Gastroesophageal sphincter (tissue), 4 donors: Measurements from ENCODE around the gene HECTD1. TPM values are rescaled to one million over a fixed set of nuclear protein-coding genes. Genes with fewer than 3 reads are reported as not detected.

Experiments used
- ATAC-seq: fragments of 150-250 bp; one replicate; pipeline ENCODE4 v1.9.1; 2016; ENCODE audit warnings: mild to moderate bottlenecking, moderate library complexity
- H3K27ac ChIP-seq, 4 donors: fragments of 200-600 bp; sonication (generic) in 3 of 4; 1 replicate in 3 of 4; 2 replicates in 1 of 4; pipeline ENCODE4 v1.5.1; 2016 to 2019
- H3K27me3 ChIP-seq: fragments of 200-600 bp; sonication (generic); one replicate; pipeline ENCODE4 v1.5.1; 2019
- H3K36me3 ChIP-seq, 2 donors: fragments of 200-600 bp; sonication (generic); one replicate each; pipeline ENCODE4 v1.5.1; 2019; ENCODE audit warnings: control low read depth in 1 of 2
- H3K4me1 ChIP-seq, 3 donors: fragments of 200-600 bp; sonication (generic); 1 replicate in 2 of 3; 2 replicates in 1 of 3; pipeline ENCODE4 v1.5.1; 2016 to 2019; ENCODE audit warnings: control low read depth in 2 of 3
- H3K4me3 ChIP-seq, 2 donors: fragments of 200-600 bp; sonication (generic); one replicate each; pipeline ENCODE4 v1.5.1; 2019; ENCODE audit warnings: mild to moderate bottlenecking in 1 of 2, moderate library complexity in 1 of 2
- H3K9me3 ChIP-seq, 3 donors: fragments of 200-600 bp; sonication (generic); one replicate each; pipeline ENCODE4 v1.5.1; 2017 to 2019; ENCODE audit warnings: control low read depth in 2 of 3
- CTCF ChIP-seq, 4 experiments: fragments of 200-600 bp in 2 of 4; fragments of 450-650 bp in 2 of 4; sonication (generic) in 1 of 4; IDR thresholded peaks; one replicate each; pipeline ENCODE4 v1.5.1; 2017 to 2019; ENCODE audit warnings: antibody characterized with exemption in 4 of 4, mild to moderate bottlenecking in 2 of 4, moderate library complexity in 2 of 4
- EP300 ChIP-seq: sonication (generic); formaldehyde crosslinking; IDR thresholded peaks from one replicate; pipeline ENCODE4 v1.6.1; 2017; ENCODE audit warnings: antibody characterized with exemption, mild to moderate bottlenecking
- POLR2A ChIP-seq, 2 donors: fragments of 450-650 bp; IDR thresholded peaks; one replicate each; pipeline ENCODE4 v1.6.1; 2017; ENCODE audit warnings: antibody characterized with exemption in 2 of 2, mild to moderate bottlenecking in 2 of 2, moderate library complexity in 1 of 2
- POLR2AphosphoS5 ChIP-seq: sonication (generic); formaldehyde crosslinking; IDR thresholded peaks from one replicate; pipeline ENCODE4 v1.6.1; 2017; ENCODE audit warnings: antibody characterized with exemption
- WGBS, 2 donors: methylation state at CpG; one replicate each; pipeline ENCODE4 v1.1.5; 2018; ENCODE audit warnings: low coverage in 1 of 2; 5-methylcytosine and 5-hydroxymethylcytosine counted together
- total RNA-seq, 4 donors: library from RNA; depleted of rRNA; stranded (reverse); fragments of >200 nt; gene quantifications; one replicate each; pipeline ENCODE4 v1.1.0, GENCODE V29; 2016

HECTD1 gene
- total RNA-seq, 4 donors from 2014 or later: 185 to 287 (median 208) TPM

DNA sequence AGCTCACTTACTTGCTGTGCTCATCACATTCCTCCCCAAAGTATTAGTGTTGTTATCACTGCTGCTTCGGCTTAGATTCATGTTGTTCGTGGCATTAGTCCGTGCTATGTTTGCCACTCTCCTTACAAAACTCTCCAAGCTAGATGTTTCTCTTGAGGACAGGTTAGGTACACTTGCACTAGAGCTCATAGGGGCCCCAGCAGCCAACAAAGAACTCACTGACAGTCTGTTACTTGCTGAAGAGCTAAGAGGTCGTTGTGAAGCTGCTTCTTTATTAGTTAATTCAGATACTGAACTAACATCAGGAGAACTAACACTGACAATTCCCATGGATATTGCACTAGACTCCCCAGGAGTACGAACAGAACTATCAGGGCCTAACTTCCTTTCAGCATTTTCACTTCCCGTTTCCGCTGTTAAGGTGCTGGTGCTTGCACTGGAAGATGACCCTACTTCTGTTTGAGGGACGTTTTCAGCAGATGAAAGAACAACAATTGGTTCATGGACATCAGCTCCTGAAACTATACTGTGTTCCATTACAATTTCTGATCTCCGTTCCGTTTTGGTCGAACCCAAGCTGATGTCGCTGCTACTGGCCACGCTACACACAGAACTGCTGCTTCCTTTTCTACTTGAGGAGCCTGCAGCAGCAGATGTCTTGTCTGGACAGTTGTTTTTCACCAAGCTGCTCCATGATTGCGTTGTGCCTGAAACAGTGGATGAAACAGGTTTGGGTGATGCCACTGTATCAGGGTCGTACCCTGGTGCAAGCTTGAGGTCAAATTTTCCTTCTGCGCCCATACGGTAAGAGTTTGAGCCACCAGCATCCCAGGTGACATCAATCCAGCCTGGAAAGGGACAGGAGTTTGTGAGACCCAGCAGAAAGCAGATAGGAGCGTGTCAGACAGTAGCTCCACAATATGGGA is 78.7 kb downstream of the HECTD1 start:
- Histone ChIP-seq H3K36me3 (peaks cover 0 to 88% of the 10 kb centered on the region in 2 donors), H3K4me3 (no peak overlapping the region), H3K4me1 (no peaks in the 10 kb centered on the region), H3K9me3 (no peaks in the 10 kb centered on the region), H3K27ac (no peak overlapping the region), H3K27me3 (no peaks in the 10 kb centered on the region)
- ATAC-seq: no peak
- 84 to 85% methylated on average over 13 to 16 of the region's 18 CpGs for WGBS, 2 donors
- no peak for TF ChIP-seq EP300
- no peak for TF ChIP-seq POLR2A (IDR thresholded peaks at IDR 0.05)
- no peak for TF ChIP-seq POLR2AphosphoS5
- TF ChIP-seq CTCF (IDR thresholded peaks at IDR 0.05): no peak

DNA sequence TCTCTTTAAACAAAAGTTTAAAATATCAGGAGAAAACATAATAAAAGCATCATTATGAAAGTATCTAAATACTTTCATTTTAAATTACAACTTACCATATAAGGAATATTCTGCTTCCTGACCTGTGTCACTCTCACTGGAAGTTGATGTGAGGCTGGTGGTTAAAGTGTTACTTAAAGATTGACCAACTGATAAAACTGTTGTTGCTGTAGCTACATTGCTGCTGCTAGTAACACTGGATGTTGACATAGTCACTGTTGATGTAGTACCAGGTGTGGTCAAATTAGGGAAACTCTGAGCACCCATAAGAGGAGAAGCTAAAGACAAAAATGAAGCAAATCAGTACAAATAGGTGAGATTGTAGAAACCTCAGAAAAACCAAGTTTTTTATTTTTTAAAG is 79.9 kb downstream of the HECTD1 start:
- Histone ChIP-seq H3K27ac (no peak overlapping the region), H3K27me3 (no peaks in the 10 kb centered on the region), H3K4me1 (no peaks in the 10 kb centered on the region), H3K9me3 (no peaks in the 10 kb centered on the region), H3K36me3 (peaks cover 0 to 88% of the 10 kb centered on the region in 2 donors), H3K4me3 (no peak overlapping the region)
- TF ChIP-seq CTCF (IDR thresholded peaks at IDR 0.05): no peak
- TF ChIP-seq EP300: no peak
- TF ChIP-seq POLR2A (IDR thresholded peaks at IDR 0.05): no peak
- TF ChIP-seq POLR2AphosphoS5: no peak
- ATAC-seq: no peak

GRCh38 chr14:31126680-31127079 is 80.9 kb downstream of the HECTD1 start:
- peaks cover 0 to 88% of the 10 kb centered on the region in 2 donors for H3K36me3 ChIP-seq
- ATAC-seq: no peak
- H3K4me1 ChIP-seq: no peaks in the 10 kb centered on the region
- WGBS, 2 donors: 95 to 100% methylated on average over 1 to 7 of the region's 7 CpGs
- no peaks in the 10 kb centered on the region for H3K27me3 ChIP-seq
- TF ChIP-seq POLR2A (IDR thresholded peaks at IDR 0.05): no peak
- no peaks in the 10 kb centered on the region for H3K9me3 ChIP-seq
- H3K4me3 ChIP-seq: no peak overlapping the region
- no peak overlapping the region for H3K27ac ChIP-seq

GRCh38 chr14:31125231-31125630 is 82.4 kb downstream of the HECTD1 start:
- Histone ChIP-seq H3K4me3 (no peak overlapping the region), H3K36me3 (peaks cover 0 to 96% of the 10 kb centered on the region in 2 donors), H3K27ac (no peak overlapping the region), H3K9me3 (no peaks in the 10 kb centered on the region), H3K4me1 (no peaks in the 10 kb centered on the region), H3K27me3 (no peaks in the 10 kb centered on the region)
- TF ChIP-seq CTCF (IDR thresholded peaks at IDR 0.05): no peak
- no peak for TF ChIP-seq EP300
- no peak for TF ChIP-seq POLR2AphosphoS5
- TF ChIP-seq POLR2A (IDR thresholded peaks at IDR 0.05): no peak
- ATAC-seq: no peak
- 96% methylated on average over 5 of the region's 6 CpGs; no CpG with 5 or more reads in 1 of the 2 donors for WGBS, 2 donors

DNA sequence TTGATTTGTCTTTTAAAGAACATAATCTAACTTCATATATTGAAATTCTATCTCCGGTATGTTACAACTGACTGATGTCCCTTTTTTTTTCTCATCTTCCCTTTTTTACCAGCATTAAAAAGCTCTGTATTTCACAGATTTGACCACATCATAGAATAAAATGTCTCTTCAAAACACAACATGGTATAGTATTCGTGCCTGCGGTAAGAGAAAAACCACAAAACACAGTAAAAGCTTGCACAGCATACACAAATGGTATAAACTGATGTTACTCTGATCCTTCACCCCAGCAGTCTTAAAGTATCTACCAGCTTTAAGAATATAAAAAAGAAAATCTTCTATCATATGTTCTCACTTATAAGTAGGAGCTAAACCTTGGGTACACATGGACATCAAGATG is 83.4 kb downstream of the HECTD1 start:
- Histone ChIP-seq H3K4me1 (no peaks in the 10 kb centered on the region), H3K36me3 (peaks cover 3 to 99% of the 10 kb centered on the region in 2 donors), H3K27me3 (no peaks in the 10 kb centered on the region), H3K4me3 (no peak overlapping the region), H3K27ac (no peak overlapping the region), H3K9me3 (no peaks in the 10 kb centered on the region)
- 92 to 100% methylated on average over 3 of the region's 3 CpGs for WGBS, 2 donors
- ATAC-seq: no peak
- TF ChIP-seq POLR2AphosphoS5 (no peak), CTCF (IDR thresholded peaks at IDR 0.05) (no peak), EP300 (no peak), POLR2A (IDR thresholded peaks at IDR 0.05) (no peak)
